B cell (primary cell): ENCODE results near the gene FAM53B. TPM values are rescaled to one million over a fixed set of nuclear protein-coding genes. Genes with fewer than 3 reads are reported as not detected.

ENCODE experiments used
- ATAC-seq: fragments of 200-7000 bp; cut with Tn5 transposase; one replicate; pipeline ENCODE4 v1.10.0; 2021; ENCODE audit warnings: low read depth, mild to moderate bottlenecking, moderate number of reproducible peaks, moderate library complexity
- CTCF ChIA-PET: fragments of 350-600 bp; sonication (Branson Sonifier 250); formaldehyde crosslinking; loops from one replicate; lab custom pipeline; 2021; ENCODE audit warnings: antibody characterized with exemption, inconsistent platforms; lab: Charles Lee
- POLR2A ChIA-PET: fragments of 350-600 bp; sonication (Branson Sonifier 250); formaldehyde crosslinking; loops from one replicate; lab custom pipeline; 2021; ENCODE audit warnings: antibody characterized with exemption; lab: Charles Lee
- DNase-seq: peaks from one replicate; pipeline ENCODE4 v3.0.0; 2013
- H2AFZ ChIP-seq: 2 replicates; pipeline ENCODE4 v1.6.1; 2012; ENCODE audit warnings: mild to moderate bottlenecking, low read depth, low read length; ENCODE audit not compliant: insufficient read depth, poor library complexity, severe bottlenecking
- H3K27ac ChIP-seq, 2 donors: 1 replicate in 1 of 2; 2 replicates in 1 of 2; pipeline ENCODE4 v1.5.1; 2012 to 2013; ENCODE audit warnings: low read length in 2 of 2, mild to moderate bottlenecking in 2 of 2, moderate library complexity in 1 of 2
- H3K27me3 ChIP-seq, 4 experiments: fragments of 200-600 bp in 1 of 4; sonication (generic) in 1 of 4; replicated peaks in 1 of 4; 1 replicate in 2 of 4; 2 replicates in 2 of 4; pipeline versions ENCODE4 v1.6.1 to v1.7.0; 2013 to 2016; ENCODE audit warnings: low read length in 3 of 4, mild to moderate bottlenecking in 2 of 4, mixed read lengths in 1 of 4, moderate library complexity in 1 of 4; ENCODE audit not compliant: insufficient read depth in 4 of 4, control insufficient read depth in 3 of 4; ENCODE audit errors: control extremely low read depth in 1 of 4
- H3K36me3 ChIP-seq, 2 experiments: replicated peaks in 1 of 2; 1 replicate in 1 of 2; 2 replicates in 1 of 2; pipeline versions ENCODE4 v1.6.1 to v1.7.1; 2013; ENCODE audit warnings: low read length in 1 of 2; ENCODE audit not compliant: insufficient read depth in 2 of 2, control insufficient read depth in 1 of 2; ENCODE audit errors: control extremely low read depth in 1 of 2, extremely low read depth in 1 of 2
- H3K4me1 ChIP-seq, 2 donors: fragments of 200-600 bp in 1 of 2; sonication (generic) in 1 of 2; 1 replicate in 1 of 2; 2 replicates in 1 of 2; pipeline versions ENCODE4 v1.5.1 to v1.6.1; 2013 to 2017; ENCODE audit warnings: low read length in 2 of 2; ENCODE audit not compliant: control insufficient read depth in 2 of 2, insufficient read depth in 2 of 2
- H3K4me2 ChIP-seq: replicated peaks from 2 replicates; pipeline ENCODE3; 2012; ENCODE audit warnings: mild to moderate bottlenecking, low read depth, low read length; ENCODE audit not compliant: poor library complexity, severe bottlenecking
- H3K4me3 ChIP-seq, 5 experiments: fragments of 200-600 bp in 1 of 5; sonication (generic) in 1 of 5; 1 replicate in 3 of 5; 2 replicates in 2 of 5; pipeline versions ENCODE4 v1.5.1 to v1.7.0; 2011 to 2016; ENCODE audit warnings: low read length in 4 of 5, mild to moderate bottlenecking in 4 of 5, low read depth in 2 of 5, control low read depth in 1 of 5, moderate library complexity in 1 of 5; ENCODE audit not compliant: insufficient read depth in 1 of 5; ENCODE audit errors: control extremely low read depth in 1 of 5, extremely low read depth in 1 of 5
- H3K79me2 ChIP-seq: fragments of 200-600 bp; sonication (generic); one replicate; pipeline ENCODE4 v1.6.0; 2016; ENCODE audit warnings: low read length; ENCODE audit not compliant: control insufficient read depth, insufficient read depth
- H3K9ac ChIP-seq: fragments of 200-600 bp; sonication (generic); 2 replicates; pipeline ENCODE4 v1.6.1; 2017; ENCODE audit warnings: mild to moderate bottlenecking, low read length, moderate library complexity
- H3K9me3 ChIP-seq, 3 donors: one replicate each; pipeline versions ENCODE4 v1.6.1 to v1.7.1; 2013; ENCODE audit warnings: low read length in 2 of 3; ENCODE audit not compliant: control insufficient read depth in 2 of 3, insufficient read depth in 1 of 3; ENCODE audit errors: control extremely low read depth in 1 of 3
- H4K20me1 ChIP-seq: 2 replicates; pipeline ENCODE4 v1.6.0; 2012; ENCODE audit warnings: mild to moderate bottlenecking, low read length; ENCODE audit not compliant: insufficient read depth, control insufficient read depth, poor library complexity, severe bottlenecking
- H3K27ac Mint-ChIP-seq: one replicate; pipeline ENCODE4 v1.8.0; 2021; ENCODE audit warnings: mixed read lengths
- H3K27me3 Mint-ChIP-seq: one replicate; pipeline ENCODE4 v1.8.0; 2021; ENCODE audit warnings: mixed read lengths
- H3K4me1 Mint-ChIP-seq: one replicate; pipeline ENCODE4 v1.8.0; 2021; ENCODE audit warnings: mixed read lengths
- H3K4me3 Mint-ChIP-seq: one replicate; pipeline ENCODE4 v1.8.0; 2021; ENCODE audit warnings: mixed read lengths
- H3K9me3 Mint-ChIP-seq: one replicate; pipeline ENCODE4 v1.8.0; 2022; ENCODE audit warnings: mixed read lengths; ENCODE audit not compliant: insufficient read depth
- EZH2 ChIP-seq: IDR thresholded peaks from 2 replicates; pipeline ENCODE4 v1.6.1; 2012; ENCODE audit warnings: borderline replicate concordance, low read depth, mild to moderate bottlenecking, moderate library complexity, low read length; ENCODE audit not compliant: insufficient read depth, poor library complexity, severe bottlenecking
- WGBS: methylation state at CpG from one replicate; pipeline ENCODE4 v1.1.5; 2013; ENCODE audit warnings: missing lambda C conversion rate; ENCODE audit not compliant: insufficient coverage; 5-methylcytosine and 5-hydroxymethylcytosine counted together
- intact Hi-C: fragments of 100-400 bp; cut with micrococcal nuclease; formaldehyde crosslinking; loops from one replicate; pipeline ENCODE4 v1.10.0; 2022
- polyA plus RNA-seq: library from polyadenylated mRNA; depleted of rRNA; stranded (reverse); fragments of >200 nt; gene quantifications from 2 replicates; pipeline ENCODE4 v1.2.3, GENCODE V29; 2012
- total RNA-seq, 2 donors: library from RNA; stranded (reverse); fragments of 120-200 nt in 1 of 2; gene quantifications; 1 replicate in 1 of 2; 2 replicates in 1 of 2; pipeline versions ENCODE4 v1.2.3 to v1.2.4, GENCODE V29; 2013 to 2022

FAM53B gene
- total and polyA plus RNA-seq, 2 donors (not counting 1 experiment from before 2014, with no cell fraction given) = 51.2 to 186 TPM

GRCh38 chr10:124629842-124630241, 114.3 kb downstream of the FAM53B start:
- peaks cover 100% of the 10 kb centered on the region for H3K79me2 ChIP-seq
- Mint-ChIP-seq H3K9me3 (no peaks in the 10 kb centered on the region), H3K4me3 (peak overlapping the region; percentile 69), H3K27ac (peak overlapping the region; percentile 99), H3K27me3 (no peaks in the 10 kb centered on the region), H3K4me1 (peaks cover 90% of the 10 kb centered on the region)
- H3K27me3 ChIP-seq = no peaks in the 10 kb centered on the region
- 22% methylated on average over 4 of the region's 6 CpGs for WGBS
- no peak for TF ChIP-seq EZH2
- H3K4me2 ChIP-seq = peak overlapping the region; percentile 63
- peak overlapping the region; percentile 83 to 97 for H3K27ac ChIP-seq
- CTCF ChIA-PET = interaction anchor here (0.7 to 7.5 kb wide), 8 partner anchors 9 to 112 kb away, joined by 3 to 100 read pairs (median 9); no protein-coding TSS in a partner anchor
- H2AFZ ChIP-seq = no peak overlapping the region
- H3K36me3 ChIP-seq = peaks cover 2 to 29% of the 10 kb centered on the region in 2 experiments
- ATAC-seq = no peak
- POLR2A ChIA-PET = interaction anchor here (1.0 to 1.3 kb wide), 2 partner anchors 10 to 112 kb away, joined by 3 to 5 read pairs; no protein-coding TSS in a partner anchor
- peaks cover 0 to 9% (median 2%) of the 10 kb centered on the region in 3 donors for H3K9me3 ChIP-seq
- peaks cover 28% of the 10 kb centered on the region for H4K20me1 ChIP-seq
- H3K4me1 ChIP-seq = peaks cover 90 to 99% of the 10 kb centered on the region in 2 donors
- H3K4me3 ChIP-seq = no peak overlapping the region
- DNase-seq = no peak
- intact Hi-C loops = loop anchor here (1.0 kb wide), 1 partner anchor 11 kb away; no protein-coding TSS in a partner anchor
- H3K9ac ChIP-seq = no peak overlapping the region

DNA sequence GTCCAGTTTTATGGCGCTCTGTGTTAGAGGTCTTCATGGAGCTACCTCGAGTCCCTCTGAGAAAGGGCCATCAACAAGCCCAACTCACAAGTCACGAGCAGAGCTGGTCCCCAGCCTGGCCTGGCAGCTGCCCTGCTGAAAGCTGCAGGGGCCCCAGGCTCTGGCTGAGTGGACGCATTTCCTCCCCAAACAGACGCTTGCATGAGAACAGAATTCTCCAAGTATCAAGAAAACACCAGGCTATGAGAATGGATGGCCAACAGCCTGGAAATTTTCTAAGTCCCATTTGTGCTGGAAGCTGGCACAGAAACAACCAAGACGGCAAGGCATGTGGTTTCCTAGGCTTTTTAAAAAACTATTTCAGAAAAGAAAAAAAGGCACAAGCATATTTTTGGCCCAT, 114.8 kb downstream of the FAM53B start:
- peak overlapping the region; percentile 99 for H3K27ac Mint-ChIP-seq
- ATAC-seq = no peak
- DNase-seq = peak; percentile 35
- Histone ChIP-seq H3K9me3 (peaks cover 0 to 6% (median 2%) of the 10 kb centered on the region in 3 donors), H3K4me3 (peak overlapping the region in 1 of 5 experiments; percentile 5), H3K79me2 (peaks cover 100% of the 10 kb centered on the region), H3K36me3 (peaks cover 2 to 29% of the 10 kb centered on the region in 2 experiments), H3K4me1 (peaks cover 94 to 100% of the 10 kb centered on the region in 2 donors), H2AFZ (no peak overlapping the region), H3K9ac (peak overlapping the region; percentile 12), H3K27me3 (no peaks in the 10 kb centered on the region), H3K27ac (peak overlapping the region; percentile 83 to 97), H4K20me1 (peaks cover 25% of the 10 kb centered on the region), H3K4me2 (peak overlapping the region; percentile 63)
- intact Hi-C loops = loop anchor here (1.0 kb wide), 1 partner anchor 12 kb away; no protein-coding TSS in a partner anchor
- H3K4me1 Mint-ChIP-seq = peaks cover 91% of the 10 kb centered on the region
- 23% methylated on average over 6 of the region's 6 CpGs for WGBS
- peak overlapping the region; percentile 69 for H3K4me3 Mint-ChIP-seq
- ChIA-PET CTCF (interaction anchor here (0.7 to 7.5 kb wide), 10 partner anchors 8 to 116 kb away, joined by 3 to 100 read pairs (median 8); no protein-coding TSS in a partner anchor), POLR2A (interaction anchor here (0.7 to 1.3 kb wide), 3 partner anchors 9 to 112 kb away, joined by 3 to 5 read pairs (median 5); no protein-coding TSS in a partner anchor)
- TF ChIP-seq EZH2 = no peak
- H3K9me3 Mint-ChIP-seq = no peaks in the 10 kb centered on the region
- H3K27me3 Mint-ChIP-seq = no peaks in the 10 kb centered on the region
